ENCODE results near the gene SPSB1.
"Not testable (repeated sequence)": the region's sequence is repeated elsewhere in the genome, so short reads cannot be mapped to it uniquely, and the experiment has no call there.

SPSB1 gene

GRCh38 chr1:9279172-9279840, 13.4 kb upstream of the SPSB1 start:
- DNase-seq (ENCODE audit: low spot score): no peak

- DNase-seq (ENCODE audit: low spot score): peak; percentile 49
These were observed 12.5 kb upstream of the SPSB1 start for GRCh38 chr1:9280015-9280860.

- no peak for DNase-seq (ENCODE audit: low spot score)
These were observed 11.4 kb upstream of the SPSB1 start for GRCh38 chr1:9281071-9281827.

- DNase-seq (ENCODE audit: low spot score): no peak
These were observed 10.6 kb upstream of the SPSB1 start for GRCh38 chr1:9281908-9282695.

- no peak for DNase-seq (ENCODE audit: low spot score)
These were observed 10.1 kb upstream of the SPSB1 start for GRCh38 chr1:9282696-9282955.

- no peak for DNase-seq (ENCODE audit: low spot score)
These were observed 8.6 kb upstream of the SPSB1 start for GRCh38 chr1:9284061-9284460.

GRCh38 chr1:9286556-9286955, 6.1 kb upstream of the SPSB1 start:
- DNase-seq (ENCODE audit: low spot score): no peak

- DNase-seq (ENCODE audit: low spot score): peak; percentile 89
These were observed 3.6 kb upstream of the SPSB1 start for GRCh38 chr1:9289090-9289534.

GRCh38 chr1:9289711-9290485, 2.8 kb upstream of the SPSB1 start:
- DNase-seq (ENCODE audit: low spot score): peak; percentile 37

- no peak for DNase-seq (ENCODE audit: low spot score)
These were observed 757 bp upstream of the SPSB1 start for GRCh38 chr1:9291914-9292360.

GRCh38 chr1:9293241-9293532, 493 bp downstream of the SPSB1 start:
- DNase-seq (ENCODE audit: low spot score): no peak

- peak; percentile 30 for DNase-seq (ENCODE audit: low spot score)
These were observed 1.1 kb downstream of the SPSB1 start for GRCh38 chr1:9293533-9294404.

GRCh38 chr1:9294405-9294773, 1.7 kb downstream of the SPSB1 start:
- DNase-seq (ENCODE audit: low spot score): peak; percentile 50

- DNase-seq (ENCODE audit: low spot score): no peak
These were observed 2.4 kb downstream of the SPSB1 start for GRCh38 chr1:9294910-9295636.

- no peak for DNase-seq (ENCODE audit: low spot score)
These were observed 3.2 kb downstream of the SPSB1 start for GRCh38 chr1:9295884-9296283.

GRCh38 chr1:9296850-9297249, 4.2 kb downstream of the SPSB1 start:
- DNase-seq (ENCODE audit: low spot score): no peak

- no peak for DNase-seq (ENCODE audit: low spot score)
These were observed 5.1 kb downstream of the SPSB1 start for GRCh38 chr1:9297831-9298230.

- no peak for DNase-seq (ENCODE audit: low spot score)
These were observed 5.6 kb downstream of the SPSB1 start for GRCh38 chr1:9298282-9298681.

GRCh38 chr1:9299571-9300541, 7.2 kb downstream of the SPSB1 start:
- DNase-seq (ENCODE audit: low spot score): not testable (repeated sequence)
